ENCODE measurements around the gene DDX47.
"Not testable (repeated sequence)": the region's sequence is repeated elsewhere in the genome, so short reads cannot be mapped to it uniquely, and the experiment has no call there.

Gene DDX47

DNA sequence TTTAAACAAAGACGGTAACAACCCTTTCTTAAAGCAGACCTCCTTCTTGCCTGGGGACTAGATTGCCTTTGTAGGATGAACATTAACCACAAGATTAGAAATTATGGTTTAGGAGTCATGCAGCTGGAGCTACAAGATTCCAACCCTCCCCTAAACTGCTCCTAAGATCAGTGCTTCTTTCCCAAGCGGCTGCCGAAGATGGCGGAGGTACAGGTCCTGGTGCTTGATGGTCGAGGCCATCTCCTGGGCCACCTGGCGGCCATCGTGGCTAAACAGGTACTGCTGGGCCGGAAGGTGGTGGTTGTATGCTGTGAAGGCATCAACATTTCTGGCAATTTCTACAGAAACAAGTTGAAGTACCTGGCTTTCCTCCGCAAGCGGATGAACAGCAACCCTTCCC lies 62.2 kb downstream of the DDX47 start:
- DNase-seq: not testable (repeated sequence)

GRCh38 chr12:12877153-12877768 lies 64.1 kb downstream of the DDX47 start:
- DNase-seq: no peak

DNA sequence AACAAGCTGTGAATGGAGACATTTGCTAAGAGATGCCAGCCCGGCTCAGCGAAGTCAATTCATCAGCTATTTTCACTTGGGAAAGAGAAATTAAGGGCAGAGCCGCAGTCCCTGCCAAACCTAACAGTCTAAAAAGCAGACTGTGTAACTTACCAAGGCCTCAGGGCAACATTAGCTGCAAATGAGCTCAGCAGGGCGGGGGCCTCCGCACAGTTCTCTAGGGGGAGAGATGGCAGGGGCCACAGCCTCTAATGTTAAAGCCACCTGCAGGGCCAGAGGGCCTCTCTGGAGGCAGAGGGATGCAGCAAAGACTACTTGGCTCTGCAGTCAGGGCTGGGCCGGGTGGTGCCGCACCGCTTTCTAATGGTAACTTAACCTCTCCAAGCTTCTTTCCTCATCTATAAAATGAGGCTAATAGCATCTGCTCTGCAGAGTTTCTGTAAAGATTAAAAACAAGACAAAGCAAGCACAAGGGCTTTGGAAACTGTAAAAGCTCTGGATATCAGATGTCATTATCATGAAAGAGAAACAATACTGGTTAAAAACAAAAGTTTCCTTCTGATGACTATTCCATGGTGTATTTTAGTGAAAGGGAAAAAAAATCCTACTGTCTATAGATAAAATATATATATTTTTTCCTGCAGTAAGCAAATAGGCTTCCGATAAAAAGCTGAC lies 64.8 kb downstream of the DDX47 start:
- DNase-seq: no peak
